H9 (cell line): ENCODE results near the gene MADCAM1. TPM values are rescaled to one million over a fixed set of nuclear protein-coding genes. Genes with fewer than 3 reads are reported as not detected.

Experiments
- DNase-seq: peaks from one replicate; pipeline ENCODE4 v3.0.0-alpha.2; 2017
- H2AFZ ChIP-seq: one replicate; pipeline ENCODE4 v1.6.1; 2013; ENCODE audit warnings: mild to moderate bottlenecking, low read length, control low read depth, moderate library complexity
- H2AK5ac ChIP-seq: 2 replicates; pipeline ENCODE4 v1.6.1; 2013; ENCODE audit warnings: low read length, control low read depth, mixed read lengths; ENCODE audit not compliant: insufficient read length
- H2BK120ac ChIP-seq: one replicate; pipeline ENCODE4 v1.6.1; 2013; ENCODE audit warnings: low read depth, mild to moderate bottlenecking, low read length, control low read depth, inconsistent platforms; ENCODE audit not compliant: poor library complexity, severe bottlenecking
- H2BK12ac ChIP-seq: 2 replicates; pipeline ENCODE4 v1.6.1; 2013; ENCODE audit warnings: low read length, control low read depth, mixed read lengths, low read depth; ENCODE audit not compliant: insufficient read length
- H2BK15ac ChIP-seq: 2 replicates; pipeline ENCODE4 v1.6.1; 2013; ENCODE audit warnings: low read depth, low read length, control low read depth
- H2BK20ac ChIP-seq: one replicate; pipeline ENCODE4 v1.6.1; 2013; ENCODE audit warnings: low read depth, mild to moderate bottlenecking, low read length, control low read depth, inconsistent platforms; ENCODE audit not compliant: poor library complexity, severe bottlenecking
- H2BK5ac ChIP-seq: 2 replicates; pipeline ENCODE4 v1.6.1; 2013; ENCODE audit warnings: low read length, control low read depth, mixed read lengths; ENCODE audit not compliant: insufficient read length
- H3K14ac ChIP-seq: 2 replicates; pipeline ENCODE4 v1.6.1; 2013; ENCODE audit warnings: low read length, control low read depth; ENCODE audit not compliant: insufficient read depth
- H3K18ac ChIP-seq: 2 replicates; pipeline ENCODE4 v1.6.1; 2013; ENCODE audit warnings: low read depth, mild to moderate bottlenecking, mixed read lengths, low read length, control low read depth; ENCODE audit not compliant: insufficient read length
- H3K23ac ChIP-seq: 2 replicates; pipeline ENCODE4 v1.6.1; 2013; ENCODE audit warnings: low read length, control low read depth, mixed read lengths, low read depth; ENCODE audit not compliant: insufficient read length
- H3K23me2 ChIP-seq: 2 replicates; pipeline ENCODE4 v1.6.1; 2013; ENCODE audit warnings: low read depth, mild to moderate bottlenecking, mixed read lengths, low read length, control low read depth; ENCODE audit not compliant: insufficient read length, poor library complexity, severe bottlenecking
- H3K27ac ChIP-seq: 2 replicates; pipeline ENCODE4 v1.5.1; 2013; ENCODE audit warnings: low read length, control low read depth, mixed read lengths, low read depth; ENCODE audit not compliant: insufficient read length
- H3K27me3 ChIP-seq: 2 replicates; pipeline ENCODE4 v1.6.1; 2013; ENCODE audit warnings: low read length, control low read depth, inconsistent platforms; ENCODE audit not compliant: insufficient read depth
- H3K4ac ChIP-seq: 2 replicates; pipeline ENCODE4 v1.6.1; 2013; ENCODE audit warnings: low read depth, mild to moderate bottlenecking, control low read depth, inconsistent platforms, low read length, moderate library complexity
- H3K4me1 ChIP-seq: 2 replicates; pipeline ENCODE4 v1.6.1; 2013; ENCODE audit warnings: low read length, control low read depth, inconsistent platforms; ENCODE audit not compliant: insufficient read depth
- H3K4me2 ChIP-seq: 2 replicates; pipeline ENCODE4 v1.6.1; 2013; ENCODE audit warnings: low read length, control low read depth, mixed read lengths; ENCODE audit not compliant: insufficient read length, insufficient read depth
- H3K56ac ChIP-seq: 2 replicates; pipeline ENCODE4 v1.6.1; 2013; ENCODE audit warnings: low read depth, mild to moderate bottlenecking, mixed read lengths, low read length, control low read depth; ENCODE audit not compliant: insufficient read length
- H3K79me1 ChIP-seq: 2 replicates; pipeline ENCODE4 v1.6.1; 2013; ENCODE audit warnings: low read depth, mild to moderate bottlenecking, moderate library complexity, low read length, control low read depth, inconsistent platforms; ENCODE audit not compliant: insufficient read depth, poor library complexity, severe bottlenecking
- H3K79me2 ChIP-seq: 2 replicates; pipeline ENCODE4 v1.6.1; 2013; ENCODE audit warnings: low read length, control low read depth, inconsistent platforms; ENCODE audit not compliant: insufficient read depth
- H3K9ac ChIP-seq: 2 replicates; pipeline ENCODE4 v1.6.1; 2013; ENCODE audit warnings: low read length, control low read depth, mixed read lengths; ENCODE audit not compliant: insufficient read length; ENCODE audit errors: extremely low read depth
- H3K9me3 ChIP-seq: one replicate; pipeline ENCODE4 v1.6.1; 2013; ENCODE audit warnings: low read depth, low read length, inconsistent platforms; ENCODE audit not compliant: control insufficient read depth
- H3T11ph ChIP-seq: one replicate; pipeline ENCODE4 v1.6.1; 2013; ENCODE audit warnings: mild to moderate bottlenecking, low read length, control low read depth, inconsistent platforms
- H4K20me1 ChIP-seq: one replicate; pipeline ENCODE4 v1.6.1; 2013; ENCODE audit not compliant: control insufficient read depth, insufficient read length, insufficient read depth
- H4K5ac ChIP-seq: 2 replicates; pipeline ENCODE4 v1.6.1; 2013; ENCODE audit warnings: low read depth, mild to moderate bottlenecking, mixed read lengths, low read length, control low read depth; ENCODE audit not compliant: insufficient read length
- H4K8ac ChIP-seq: replicated peaks from 2 replicates; pipeline ENCODE4 v1.6.1; 2013; ENCODE audit warnings: low read length, control low read depth, mixed read lengths, low read depth; ENCODE audit not compliant: insufficient read length
- H4K91ac ChIP-seq: 2 replicates; pipeline ENCODE4 v1.6.1; 2013; ENCODE audit warnings: low read depth, mild to moderate bottlenecking, moderate library complexity, mixed read lengths, low read length, control low read depth; ENCODE audit not compliant: insufficient read length
- H3K27ac Mint-ChIP-seq, 3 experiments: 2 replicates in 2 of 3; 3 replicates in 1 of 3; pipeline ENCODE4 v1.8.0; 2020 to 2021; ENCODE audit warnings: mixed read lengths in 3 of 3, mild to moderate bottlenecking in 1 of 3, moderate library complexity in 1 of 3
- H3K27me3 Mint-ChIP-seq: 2 replicates; pipeline ENCODE4 v1.8.0; 2021; ENCODE audit warnings: low read depth, mild to moderate bottlenecking, moderate library complexity, mixed read lengths
- H3K36me3 Mint-ChIP-seq, 3 experiments: 2 replicates in 2 of 3; 3 replicates in 1 of 3; pipeline ENCODE4 v1.8.0; 2020 to 2021; ENCODE audit warnings: low read depth in 3 of 3, mixed read lengths in 3 of 3; ENCODE audit not compliant: insufficient read depth in 1 of 3
- H3K4me1 Mint-ChIP-seq, 2 experiments: 2 replicates each; pipeline ENCODE4 v1.8.0; 2020; ENCODE audit warnings: mixed read lengths in 2 of 2
- H3K4me3 Mint-ChIP-seq, 2 experiments: 2 replicates in 1 of 2; 3 replicates in 1 of 2; pipeline ENCODE4 v1.8.0; 2020 to 2021; ENCODE audit warnings: mild to moderate bottlenecking in 2 of 2, mixed read lengths in 2 of 2, moderate library complexity in 1 of 2
- H3K9me3 Mint-ChIP-seq, 2 experiments: 2 replicates in 1 of 2; 3 replicates in 1 of 2; pipeline ENCODE4 v1.8.0; 2020; ENCODE audit warnings: mild to moderate bottlenecking in 2 of 2, mixed read lengths in 2 of 2, moderate library complexity in 1 of 2
- CTCF ChIP-seq: fragments of 200-600 bp; sonication (generic); conservative IDR thresholded peaks from 3 replicates; pipeline ENCODE4 v1.8.0; 2021; ENCODE audit warnings: antibody characterized with exemption, mild to moderate bottlenecking
- WGBS: extraction: QIAGEN DNeasy Blood & Tissue Kit; methylation state at CpG from one replicate; pipeline ENCODE4 v1.1.7; 2013; ENCODE audit warnings: missing lambda C conversion rate, low lambda C conversion rate, mixed read lengths; ENCODE audit not compliant: insufficient read length; ENCODE audit errors: extremely low coverage; 5-methylcytosine and 5-hydroxymethylcytosine counted together
- total RNA-seq: library from RNA; stranded (reverse); gene quantifications from 2 replicates; pipeline ENCODE4 v1.2.1, GENCODE V29; 2021

Gene MADCAM1
- total RNA-seq, 1 experiment from 2014 or later: 1.2 TPM

- no peak within 1 kb of the TSS for H4K8ac ChIP-seq
- no peak within 1 kb of the TSS for H2AFZ ChIP-seq
- no peak within 1 kb of the TSS for H3K4ac ChIP-seq
- H3K27ac ChIP-seq: no peak within 1 kb of the TSS
- TF ChIP-seq CTCF: no peak
- WGBS: no CpG with 5 or more reads among the region's 31 CpGs
- H4K5ac ChIP-seq: no peak within 1 kb of the TSS
- peak; percentile 23 for DNase-seq
- H3K9ac ChIP-seq: no peak within 1 kb of the TSS
- Mint-ChIP-seq H3K4me3 (peak within 1 kb of the TSS in 1 of 2 experiments; percentile 54; a peak in 1 of 5 replicates), H3K36me3 (peaks cover 0 to 15% (median 7%) of the 10 kb centered on the region in 3 experiments; a peak in 5 of 7 replicates), H3K9me3 (no peaks in the 10 kb centered on the region; a peak in 1 of 5 replicates), H3K27me3 (peaks cover 12% of the 10 kb centered on the region), H3K27ac (peak within 1 kb of the TSS in 2 of 3 experiments; percentile 25 to 85; a peak in 2 of 7 replicates), H3K4me1 (peaks cover 0 to 2% of the 10 kb centered on the region in 2 experiments; a peak in 2 of 4 replicates)
- no peak within 1 kb of the TSS for H2BK15ac ChIP-seq
- no peak within 1 kb of the TSS for H2BK120ac ChIP-seq
- no peak within 1 kb of the TSS for H2BK12ac ChIP-seq
- no peak within 1 kb of the TSS for H3K14ac ChIP-seq
- no peak within 1 kb of the TSS for H2AK5ac ChIP-seq
- H3K56ac ChIP-seq: no peak within 1 kb of the TSS
- no peaks in the 10 kb centered on the region for H3K27me3 ChIP-seq
- H2BK5ac ChIP-seq: no peak within 1 kb of the TSS
- H4K91ac ChIP-seq: no peak within 1 kb of the TSS
- H3K18ac ChIP-seq: no peak within 1 kb of the TSS
- H3K79me1 ChIP-seq: no peaks in the 10 kb centered on the region
- H3K23me2 ChIP-seq: no peaks in the 10 kb centered on the region
- H4K20me1 ChIP-seq: no peaks in the 10 kb centered on the region
- H3K4me1 ChIP-seq: no peaks in the 10 kb centered on the region
- H3K23ac ChIP-seq: no peak within 1 kb of the TSS
- H3K4me2 ChIP-seq: no peak within 1 kb of the TSS
- H3K79me2 ChIP-seq: no peaks in the 10 kb centered on the region
- no peaks in the 10 kb centered on the region for H3K9me3 ChIP-seq
- no peak within 1 kb of the TSS for H2BK20ac ChIP-seq
- H3T11ph ChIP-seq: no peak within 1 kb of the TSS
These were observed 47.8 kb downstream of the MADCAM1 start, which contains the start of gene GZMM for GRCh38 chr19:543910-544608. Gene GZMM (plus strand): TSS chr19:544053. CDS start chr19:544072, 19 bp downstream.
